Hepatocyte (in vitro differentiated cells): Measurements from ENCODE around the gene ARHGAP25.

ENCODE experiments used
- CTCF ChIP-seq: fragments of 200-600 bp; sonication (generic); IDR thresholded peaks from 2 replicates; pipeline ENCODE4 v1.5.1; 2016; ENCODE audit warnings: antibody characterized with exemption, mild to moderate bottlenecking; ENCODE audit not compliant: poor library complexity
- EZH2 ChIP-seq: fragments of 200-600 bp; sonication (generic); IDR thresholded peaks from 2 replicates; pipeline ENCODE4 v1.6.1; 2016; ENCODE audit warnings: antibody characterized with exemption, mild to moderate bottlenecking, borderline replicate concordance

- no peak for TF ChIP-seq CTCF
- no peak for TF ChIP-seq EZH2
These were observed 126.7 kb downstream of the ARHGAP25 start for GRCh38 chr2:68861330-68861729.
